Right kidney (tissue), 9 donors: Measurements from ENCODE around the gene SAE1.
"Not testable (repeated sequence)": the region's sequence is repeated elsewhere in the genome, so short reads cannot be mapped to it uniquely, and the experiment has no call there.

Source experiments
- DNase-seq: peaks from one replicate; pipeline ENCODE4 v3.0.0-alpha.2; 2016
- long read RNA-seq, 8 donors: transcript quantifications; one replicate each; lab custom pipeline, GENCODE V29; 2026

SAE1 gene
- long read RNA-seq, donor 1, transcript SAE1-201 (9 exons, 2,049 nt) = major isoform, 34 of 67 reads
- long read RNA-seq, donor 1, partial matches to known transcripts = 30 of 67 reads
- long read RNA-seq, donor 1, other reads (novel, unspliced or antisense) = 0 of 67 reads
- long read RNA-seq, donor 2, transcript SAE1-201 (9 exons, 2,049 nt) = major isoform, 19 of 40 reads
- long read RNA-seq, donor 2, partial matches to known transcripts = 19 of 40 reads
- long read RNA-seq, donor 2, other reads (novel, unspliced or antisense) = 0 of 40 reads
- long read RNA-seq, donor 3, transcript SAE1-201 (9 exons, 2,049 nt) = major isoform, 13 of 29 reads
- long read RNA-seq, donor 3, partial matches to known transcripts = 13 of 29 reads
- long read RNA-seq, donor 3, other reads (novel, unspliced or antisense) = 0 of 29 reads
- long read RNA-seq, donor 4, transcript SAE1-201 (9 exons, 2,049 nt) = major isoform, 21 of 57 reads
- long read RNA-seq, donor 4, partial matches to known transcripts = 33 of 57 reads
- long read RNA-seq, donor 4, other reads (novel, unspliced or antisense) = 0 of 57 reads
- long read RNA-seq, donor 5, transcript SAE1-201 (9 exons, 2,049 nt) = major isoform, 36 of 45 reads
- long read RNA-seq, donor 5, partial matches to known transcripts = 0 of 45 reads
- long read RNA-seq, donor 5, other reads (novel, unspliced or antisense) = 5 of 45 reads
- long read RNA-seq, donor 6, transcript SAE1-201 (9 exons, 2,049 nt) = major isoform, 20 of 27 reads
- long read RNA-seq, donor 6, partial matches to known transcripts = 5 of 27 reads
- long read RNA-seq, donor 6, other reads (novel, unspliced or antisense) = 0 of 27 reads
- long read RNA-seq, donor 7, transcript SAE1-201 (9 exons, 2,049 nt) = major isoform, 28 of 29 reads
- long read RNA-seq, donor 7, partial matches to known transcripts = 0 of 29 reads
- long read RNA-seq, donor 7, other reads (novel, unspliced or antisense) = 0 of 29 reads
- long read RNA-seq, donor 8, transcript SAE1-201 (9 exons, 2,049 nt) = major isoform, 30 of 33 reads
- long read RNA-seq, donor 8, partial matches to known transcripts = 0 of 33 reads
- long read RNA-seq, donor 8, other reads (novel, unspliced or antisense) = 0 of 33 reads

- peak; percentile 96 for DNase-seq
Measured at GRCh38 chr19:47130589-47131227, at the start of gene SAE1. TSS of gene SAE1 (plus strand) at chr19:47130835. CDS start at chr19:47130931, 96 bp downstream.

GRCh38 chr19:47081095-47081494 lies 49.5 kb upstream of the SAE1 start:
- DNase-seq = no peak

- no peak for DNase-seq
Measured at GRCh38 chr19:47082493-47082892, 48.1 kb upstream of the SAE1 start.

- DNase-seq = no peak
Measured at GRCh38 chr19:47084879-47085439, 45.7 kb upstream of the SAE1 start.

- no peak for DNase-seq
Measured at GRCh38 chr19:47086280-47086679, 44.4 kb upstream of the SAE1 start.

GRCh38 chr19:47089767-47090350 lies 40.8 kb upstream of the SAE1 start:
- DNase-seq = no peak

- no peak for DNase-seq
Measured at GRCh38 chr19:47093254-47093653, 37.4 kb upstream of the SAE1 start.

- DNase-seq = no peak
Measured at GRCh38 chr19:47093841-47094240, 36.8 kb upstream of the SAE1 start.

GRCh38 chr19:47094557-47095475 lies 35.8 kb upstream of the SAE1 start:
- DNase-seq = no peak

GRCh38 chr19:47095476-47096099 lies 35.0 kb upstream of the SAE1 start:
- no peak for DNase-seq

GRCh38 chr19:47096100-47096704 lies 34.4 kb upstream of the SAE1 start:
- DNase-seq = no peak

- DNase-seq = no peak
Measured at GRCh38 chr19:47096721-47097120, 33.9 kb upstream of the SAE1 start.

- DNase-seq = no peak
Measured at GRCh38 chr19:47097396-47098201, 33.0 kb upstream of the SAE1 start.

GRCh38 chr19:47098608-47099007 lies 32.0 kb upstream of the SAE1 start:
- DNase-seq = no peak

- DNase-seq = no peak
Measured at GRCh38 chr19:47099576-47100050, 31.0 kb upstream of the SAE1 start.

GRCh38 chr19:47100290-47100689 lies 30.3 kb upstream of the SAE1 start:
- no peak for DNase-seq

- DNase-seq = not testable (repeated sequence)
Measured at GRCh38 chr19:47101116-47101515, 29.5 kb upstream of the SAE1 start.

- DNase-seq = no peak
Measured at GRCh38 chr19:47102346-47103060, 28.1 kb upstream of the SAE1 start.
